H1 (cell line): ENCODE results near the gene CYP4V2. TPM values are rescaled to one million over a fixed set of nuclear protein-coding genes. Genes with fewer than 3 reads are reported as not detected.

ENCODE experiments used
- CTCF ChIA-PET: fragments of 300-600 bp; sonication (Branson Sonifier 250); formaldehyde crosslinking; loops from one replicate; lab custom pipeline; 2021; ENCODE audit not compliant: partially characterized antibody; lab: Charles Lee
- POLR2A ChIA-PET: fragments of 300-600 bp; sonication (Branson Sonifier 250); formaldehyde crosslinking; loops from one replicate; lab custom pipeline; 2021; ENCODE audit warnings: inconsistent platforms; ENCODE audit not compliant: partially characterized antibody; lab: Charles Lee
- DNase-seq, 2 experiments: peaks; one replicate each; pipeline versions ENCODE4 v3.0.0 to v3.0.0-alpha.2; 2010 to 2022; ENCODE audit warnings: low spot score in 2 of 2, low read depth in 1 of 2, mixed read lengths in 1 of 2
- FAIRE-seq: peaks from 2 replicates; lab custom pipeline; 2011; peaks lifted over from hg19 to GRCh38; lab: Jason Lieb, UNC
- H2AFZ ChIP-seq: 2 replicates; pipeline ENCODE4 v1.8.1; 2012; ENCODE audit warnings: low read length, inconsistent platforms
- H2AK5ac ChIP-seq: 2 replicates; pipeline ENCODE4 v1.6.1; 2013; ENCODE audit warnings: low read depth, low read length
- H2BK120ac ChIP-seq: replicated peaks from 2 replicates; pipeline ENCODE3; 2013; ENCODE audit warnings: low read depth, low read length, inconsistent platforms
- H2BK12ac ChIP-seq: 2 replicates; pipeline ENCODE4 v1.6.1; 2013; ENCODE audit warnings: low read depth, low read length
- H2BK15ac ChIP-seq: 2 replicates; pipeline ENCODE4 v1.6.1; 2013; ENCODE audit warnings: low read length
- H2BK20ac ChIP-seq: 2 replicates; pipeline ENCODE4 v1.6.1; 2013; ENCODE audit warnings: low read length
- H2BK5ac ChIP-seq: 2 replicates; pipeline ENCODE4 v1.6.1; 2013; ENCODE audit warnings: low read depth, low read length
- H3K14ac ChIP-seq: 2 replicates; pipeline ENCODE4 v1.6.1; 2013; ENCODE audit warnings: inconsistent platforms; ENCODE audit not compliant: insufficient read length
- H3K18ac ChIP-seq: 2 replicates; pipeline ENCODE4 v1.6.1; 2013; ENCODE audit warnings: low read length; ENCODE audit errors: extremely low read depth
- H3K23ac ChIP-seq: 2 replicates; pipeline ENCODE4 v1.6.1; 2013; ENCODE audit warnings: inconsistent platforms; ENCODE audit not compliant: insufficient read length
- H3K23me2 ChIP-seq: 2 replicates; pipeline ENCODE4 v1.6.1; 2013; ENCODE audit warnings: low read depth, low read length
- H3K27ac ChIP-seq: 2 replicates; pipeline ENCODE4 v1.6.1; 2011; ENCODE audit warnings: low read depth, low read length, inconsistent platforms
- H3K27me3 ChIP-seq, 4 experiments: replicated peaks in 1 of 4; 1 replicate in 1 of 4; 2 replicates in 3 of 4; pipeline versions ENCODE4 v1.6.1 to v1.8.1; 2011 to 2013; ENCODE audit warnings: low read length in 3 of 4, mild to moderate bottlenecking in 3 of 4, inconsistent platforms in 2 of 4, mixed read lengths in 2 of 4, moderate library complexity in 1 of 4; ENCODE audit not compliant: control insufficient read depth in 3 of 4, insufficient read depth in 3 of 4; ENCODE audit errors: extremely low read depth in 1 of 4
- H3K36me3 ChIP-seq, 4 experiments: 2 replicates each; pipeline versions ENCODE4 v1.6.1 to v1.8.1; 2011 to 2013; ENCODE audit warnings: mild to moderate bottlenecking in 4 of 4, low read length in 3 of 4, moderate library complexity in 2 of 4, control low read depth in 1 of 4, inconsistent platforms in 1 of 4; ENCODE audit not compliant: insufficient read depth in 4 of 4, control insufficient read depth in 2 of 4
- H3K4ac ChIP-seq: replicated peaks from 2 replicates; pipeline ENCODE3; 2013; ENCODE audit warnings: low read length, low read depth, mixed read lengths, inconsistent platforms; ENCODE audit not compliant: insufficient read length
- H3K4me1 ChIP-seq, 4 experiments: replicated peaks in 1 of 4; 1 replicate in 1 of 4; 2 replicates in 3 of 4; pipeline versions ENCODE4 v1.6.1 to v1.8.1; 2011 to 2013; ENCODE audit warnings: low read length in 3 of 4, inconsistent platforms in 2 of 4, mixed read lengths in 1 of 4; ENCODE audit not compliant: insufficient read depth in 4 of 4, control insufficient read depth in 3 of 4
- H3K4me2 ChIP-seq, 2 experiments: 2 replicates each; pipeline versions ENCODE4 v1.6.1 to v1.8.1; 2011 to 2013; ENCODE audit warnings: low read depth in 2 of 2, low read length in 2 of 2, control low read depth in 1 of 2, inconsistent platforms in 1 of 2, mild to moderate bottlenecking in 1 of 2; ENCODE audit not compliant: insufficient read depth in 1 of 2
- H3K4me3 ChIP-seq, 4 experiments: fragments of 200-600, 300-600 bp in 1 of 4; sonication (generic), shearing (Covaris generic), sonication (Bioruptor Twin) in 1 of 4; 2 replicates each; pipeline versions ENCODE4 v1.5.1 to v1.8.1; 2011 to 2016; ENCODE audit warnings: low read length in 4 of 4, low read depth in 3 of 4, control low read depth in 2 of 4, inconsistent platforms in 2 of 4, mild to moderate bottlenecking in 2 of 4, mixed read lengths in 1 of 4, moderate library complexity in 1 of 4; ENCODE audit not compliant: insufficient read depth in 2 of 4; ENCODE audit errors: extremely low read depth in 1 of 4
- H3K56ac ChIP-seq: replicated peaks from 2 replicates; pipeline ENCODE3; 2013; ENCODE audit warnings: low read depth, mild to moderate bottlenecking, mixed read lengths, low read length, inconsistent platforms; ENCODE audit not compliant: insufficient read length
- H3K79me1 ChIP-seq: 2 replicates; pipeline ENCODE4 v1.6.1; 2013; ENCODE audit warnings: low read depth, low read length, control low read depth
- H3K79me2 ChIP-seq, 2 experiments: 2 replicates each; pipeline versions ENCODE4 v1.6.1 to v1.8.1; 2012 to 2013; ENCODE audit warnings: low read length in 2 of 2, mild to moderate bottlenecking in 2 of 2, inconsistent platforms in 1 of 2; ENCODE audit not compliant: insufficient read depth in 2 of 2, control insufficient read depth in 1 of 2
- H3K9ac ChIP-seq, 4 experiments: replicated peaks in 1 of 4; 1 replicate in 1 of 4; 2 replicates in 3 of 4; pipeline versions ENCODE4 v1.6.1 to v1.8.1; 2011 to 2013; ENCODE audit warnings: low read depth in 3 of 4, low read length in 3 of 4, control low read depth in 2 of 4, mild to moderate bottlenecking in 2 of 4, moderate library complexity in 2 of 4, inconsistent platforms in 1 of 4; ENCODE audit errors: extremely low read depth in 1 of 4
- H3K9me3 ChIP-seq, 2 experiments: 2 replicates each; pipeline versions ENCODE4 v1.6.1 to v1.8.1; 2012 to 2013; ENCODE audit warnings: mild to moderate bottlenecking in 2 of 2, moderate library complexity in 2 of 2, control low read depth in 1 of 2, inconsistent platforms in 1 of 2, low read depth in 1 of 2, low read length in 1 of 2, mixed read lengths in 1 of 2; ENCODE audit not compliant: insufficient read depth in 2 of 2
- H4K20me1 ChIP-seq, 2 experiments: replicated peaks in 1 of 2; 2 replicates each; pipeline versions ENCODE3 to v1.8.1; 2011 to 2013; ENCODE audit warnings: inconsistent platforms in 2 of 2, low read length in 2 of 2, mild to moderate bottlenecking in 1 of 2; ENCODE audit not compliant: insufficient read depth in 2 of 2, control insufficient read depth in 1 of 2
- H4K5ac ChIP-seq: 2 replicates; pipeline ENCODE4 v1.6.1; 2013; ENCODE audit warnings: low read length, low read depth, mixed read lengths, inconsistent platforms; ENCODE audit not compliant: insufficient read length
- H4K8ac ChIP-seq: 2 replicates; pipeline ENCODE4 v1.8.0; 2013; ENCODE audit warnings: mild to moderate bottlenecking, moderate library complexity, low read length, inconsistent platforms; ENCODE audit not compliant: insufficient read depth; ENCODE audit errors: extremely low read depth
- H4K91ac ChIP-seq: replicated peaks from 2 replicates; pipeline ENCODE3; 2013; ENCODE audit warnings: low read length, mixed read lengths, inconsistent platforms; ENCODE audit not compliant: insufficient read length
- CHD1 ChIP-seq: IDR thresholded peaks from 2 replicates; pipeline ENCODE4 v1.6.1; 2012; ENCODE audit warnings: low read depth, low read length, improper control_type of control experiment
- CREB1 ChIP-seq: IDR thresholded peaks from 2 replicates; pipeline ENCODE4 v1.6.1; 2012; ENCODE audit warnings: inconsistent platforms
- CTCF ChIP-seq, 3 experiments: IDR thresholded peaks; 1 replicate in 2 of 3; 2 replicates in 1 of 3; pipeline versions ENCODE4 v1.5.1 to v1.6.1; 2011; ENCODE audit warnings: low read length in 3 of 3, mild to moderate bottlenecking in 3 of 3, inconsistent platforms in 2 of 3, low read depth in 1 of 3, moderate library complexity in 1 of 3; ENCODE audit not compliant: insufficient read depth in 1 of 3; ENCODE audit errors: control extremely low read depth in 1 of 3
- E2F6 ChIP-seq: IDR thresholded peaks from 2 replicates; pipeline ENCODE4 v1.6.1; 2012; ENCODE audit warnings: inconsistent platforms
- GABPA ChIP-seq: IDR thresholded peaks from 2 replicates; pipeline ENCODE4 v1.6.1; 2011; ENCODE audit warnings: mild to moderate bottlenecking, low read length, moderate library complexity, borderline replicate concordance; ENCODE audit not compliant: insufficient read depth
- JUND ChIP-seq: IDR thresholded peaks from 2 replicates; pipeline ENCODE4 v1.6.1; 2011; ENCODE audit warnings: mild to moderate bottlenecking, improper control_type of control experiment, low read length
- KDM4A ChIP-seq: IDR thresholded peaks from one replicate; pipeline ENCODE4 v1.7.1; 2012; ENCODE audit warnings: low read depth, mild to moderate bottlenecking, moderate library complexity, low read length, inconsistent platforms; ENCODE audit not compliant: severe bottlenecking
- KDM5A ChIP-seq: fragments of 200-600 bp; IDR thresholded peaks from 2 replicates; pipeline ENCODE4 v1.7.1; 2012; ENCODE audit warnings: mild to moderate bottlenecking, low read length, inconsistent platforms, mixed read lengths
- RFX5 ChIP-seq: IDR thresholded peaks from 2 replicates; pipeline ENCODE4 v1.6.1; 2011; ENCODE audit warnings: low read depth, low read length, improper control_type of control experiment, borderline replicate concordance
- TEAD4 ChIP-seq: IDR thresholded peaks from 2 replicates; pipeline ENCODE4 v1.6.1; 2012; ENCODE audit warnings: low read depth, low read length, inconsistent platforms, mixed read lengths
- ZNF274 ChIP-seq: IDR thresholded peaks from 2 replicates; pipeline ENCODE4 v1.7.0; 2012; ENCODE audit warnings: low read length, borderline replicate concordance; ENCODE audit errors: extremely low read depth
- WGBS, 2 experiments: shearing (Covaris generic) in 1 of 2; methylation state at CpG; one replicate each; pipeline versions ENCODE4 v1.1.6 to v1.1.7; 2013 to 2015; ENCODE audit warnings: low lambda C conversion rate in 2 of 2, mixed read lengths in 2 of 2, inconsistent platforms in 1 of 2, low coverage in 1 of 2, missing lambda C conversion rate in 1 of 2; ENCODE audit not compliant: insufficient replicate concordance in 2 of 2, insufficient coverage in 1 of 2, insufficient read length in 1 of 2; ENCODE audit errors: extremely low coverage in 1 of 2, missing lambda C conversion rate in 1 of 2; 5-methylcytosine and 5-hydroxymethylcytosine counted together
- polyA plus RNA-seq, 7 experiments: library from polyadenylated mRNA; depleted of rRNA in 3 of 7; stranded (reverse) in 5 of 7; unstranded in 2 of 7; fragments of >200 nt in 5 of 7; fragments of 200-250 nt in 2 of 7; gene quantifications; 1 replicate in 5 of 7; 2 replicates in 1 of 7; 4 replicates in 1 of 7; pipeline versions ENCODE4 v1.2.1 to v1.2.3, GENCODE V29; 2011 to 2013; ENCODE audit warnings: missing spikeins in 2 of 7, mixed read lengths in 2 of 7
- total RNA-seq: library from RNA; stranded (reverse); fragmentation: NEBNext Ultra II Directional; extraction: Animal tissue kit (Norgen Biotek cat#: 25700); gene quantifications from 2 replicates; pipeline ENCODE4 v1.2.1, GENCODE V29; 2021

The CYP4V2 gene
- total and polyA plus RNA-seq, 2 of the 8 experiments (the other 6 are each of a cell fraction or from before 2014, with no cell fraction given) = 0.65 to 1.0 TPM

GRCh38 chr4:186201010-186201409 is 9.6 kb downstream of the CYP4V2 start:
- Histone ChIP-seq H2BK5ac (no peak overlapping the region), H4K5ac (no peak overlapping the region), H2AK5ac (no peak overlapping the region), H3K79me1 (no peaks in the 10 kb centered on the region), H3K4ac (no peak overlapping the region), H4K91ac (no peak overlapping the region), H3K9ac (no peak overlapping the region), H2BK15ac (no peak overlapping the region), H3K14ac (no peak overlapping the region), H2BK120ac (no peak overlapping the region), H3K18ac (no peak overlapping the region), H3K4me2 (no peak overlapping the region), H2BK12ac (no peak overlapping the region), H3K27ac (no peak overlapping the region), H3K27me3 (no peaks in the 10 kb centered on the region), H3K36me3 (no peaks in the 10 kb centered on the region), H3K23ac (no peak overlapping the region), H3K4me1 (peaks cover 0 to 2% (median 0%) of the 10 kb centered on the region in 4 experiments; a peak in 1 of 7 replicates), H3K9me3 (peaks cover 0 to 2% of the 10 kb centered on the region in 2 experiments; a peak in 1 of 4 replicates), H4K8ac (no peak overlapping the region), H3K79me2 (peaks cover 0 to 3% of the 10 kb centered on the region in 2 experiments; a peak in 1 of 4 replicates), H4K20me1 (no peaks in the 10 kb centered on the region), H3K4me3 (no peak overlapping the region), H3K56ac (no peak overlapping the region), H2BK20ac (no peak overlapping the region), H2AFZ (no peak overlapping the region), H3K23me2 (no peaks in the 10 kb centered on the region)
- FAIRE-seq = no peak
- DNase-seq = no peak
- ChIA-PET POLR2A (interaction anchor here (1.5 kb wide), 2 partner anchors 9 to 42 kb away, joined by 3 to 7 read pairs; partner anchors contain the start of gene CYP4V2), CTCF (interaction anchor here (0.8 to 1.7 kb wide), 4 partner anchors 9 to 133 kb away, joined by 3 to 13 read pairs (median 4); partner anchors contain the start of gene CYP4V2)
- 88% methylated on average over 7 of the region's 7 CpGs; no CpG with 5 or more reads in 1 of the 2 experiments for WGBS, 2 experiments
- TF ChIP-seq CTCF (IDR thresholded peaks at IDR 0.05; ENCODE audit: control extremely low read depth in 1 of 3, insufficient read depth in 1 of 3, low read depth in 1 of 3, low read length in 3 of 3) = no peak
- TF ChIP-seq JUND = no peak
- TF ChIP-seq E2F6 = no peak
- TF ChIP-seq CREB1 = no peak
- TF ChIP-seq TEAD4 = no peak
- no peak for TF ChIP-seq KDM5A
- TF ChIP-seq GABPA = no peak
- TF ChIP-seq CHD1 = no peak
- no peak for TF ChIP-seq RFX5
- no peak for TF ChIP-seq ZNF274
- TF ChIP-seq KDM4A = no peak
